Vagina (tissue), 2 donors: ENCODE measurements around the gene IFNLR1. TPM values are rescaled to one million over a fixed set of nuclear protein-coding genes. Genes with fewer than 3 reads are reported as not detected.

Experiments
- DNase-seq, 2 donors: peaks; one replicate each; pipeline ENCODE4 v3.0.0-alpha.2; 2017; ENCODE audit errors: extremely low spot score in 2 of 2
- H3K27ac ChIP-seq: fragments of 200-600 bp; sonication (generic); one replicate; pipeline ENCODE4 v1.5.1; 2019
- H3K27me3 ChIP-seq: fragments of 200-600 bp; sonication (generic); one replicate; pipeline ENCODE4 v1.5.1; 2019
- H3K36me3 ChIP-seq, 2 donors: fragments of 200-600 bp; sonication (generic); one replicate each; pipeline ENCODE4 v1.5.1; 2017 to 2019
- H3K4me1 ChIP-seq: fragments of 200-600 bp; sonication (generic); one replicate; pipeline ENCODE4 v1.5.1; 2019
- H3K4me3 ChIP-seq, 2 donors: fragments of 200-600 bp; sonication (generic); 1 replicate in 1 of 2; 2 replicates in 1 of 2; pipeline ENCODE4 v1.5.1; 2016 to 2019
- H3K9me3 ChIP-seq: fragments of 200-600 bp; sonication (generic); one replicate; pipeline ENCODE4 v1.5.1; 2019
- CTCF ChIP-seq, 3 experiments: fragments of 450-650 bp in 2 of 3; fragments of 200-600 bp in 1 of 3; sonication (generic) in 1 of 3; IDR thresholded peaks; one replicate each; pipeline ENCODE4 v1.5.1; 2017 to 2019; ENCODE audit warnings: antibody characterized with exemption in 3 of 3, mild to moderate bottlenecking in 2 of 3, moderate library complexity in 2 of 3
- POLR2A ChIP-seq, 2 donors: fragments of 450-650 bp; IDR thresholded peaks; one replicate each; pipeline ENCODE4 v1.6.1; 2017; ENCODE audit warnings: antibody characterized with exemption in 2 of 2, mild to moderate bottlenecking in 2 of 2, moderate library complexity in 2 of 2
- POLR2AphosphoS5 ChIP-seq, 2 donors: sonication (generic); formaldehyde crosslinking; IDR thresholded peaks; one replicate each; pipeline ENCODE4 v1.9.0; 2017; ENCODE audit warnings: antibody characterized with exemption in 2 of 2, mild to moderate bottlenecking in 2 of 2, low read depth in 1 of 2; ENCODE audit not compliant: insufficient read depth in 1 of 2
- intact Hi-C: fragments of 100-400 bp; cut with DNase I; formaldehyde crosslinking; loops from one replicate; pipeline ENCODE4 v1.15.1; 2023
- total RNA-seq: library from RNA; depleted of rRNA; stranded (reverse); fragments of >200 nt; gene quantifications from one replicate; pipeline ENCODE4 v1.2.3, GENCODE V29; 2016

IFNLR1 gene
- total RNA-seq, 1 donor from 2014 or later = 1.7 TPM

- no peak overlapping the region for H3K4me3 ChIP-seq
- no peaks in the 10 kb centered on the region for H3K9me3 ChIP-seq
- H3K4me1 ChIP-seq = peaks cover 39% of the 10 kb centered on the region
- TF ChIP-seq POLR2AphosphoS5 (IDR thresholded peaks at IDR 0.05; ENCODE audit: insufficient read depth in 1 of 2, low read depth in 1 of 2) (peak in 1 of 2 donors; percentile 24), POLR2A (IDR thresholded peaks at IDR 0.05) (no peak)
- no peaks in the 10 kb centered on the region for H3K36me3 ChIP-seq
- H3K27me3 ChIP-seq = no peaks in the 10 kb centered on the region
- intact Hi-C loops = no loop called here
- no peak for DNase-seq
- H3K27ac ChIP-seq = no peak overlapping the region
Observed at GRCh38 chr1:24108334-24109165, 78.5 kb downstream of the IFNLR1 start.

GRCh38 chr1:24107462-24108138 lies 79.5 kb downstream of the IFNLR1 start:
- TF ChIP-seq CTCF (IDR thresholded peaks at IDR 0.05) (no peak), POLR2A (IDR thresholded peaks at IDR 0.05) (no peak), POLR2AphosphoS5 (IDR thresholded peaks at IDR 0.05; ENCODE audit: insufficient read depth in 1 of 2, low read depth in 1 of 2) (no peak)
- peaks cover 36% of the 10 kb centered on the region for H3K4me1 ChIP-seq
- intact Hi-C loops = no loop called here
- no peaks in the 10 kb centered on the region for H3K36me3 ChIP-seq
- no peak overlapping the region for H3K27ac ChIP-seq
- no peak overlapping the region for H3K4me3 ChIP-seq
- no peaks in the 10 kb centered on the region for H3K27me3 ChIP-seq
- DNase-seq = no peak
- H3K9me3 ChIP-seq = no peaks in the 10 kb centered on the region

GRCh38 chr1:24105368-24106160 lies 81.5 kb downstream of the IFNLR1 start:
- TF ChIP-seq POLR2A (IDR thresholded peaks at IDR 0.05) (no peak), POLR2AphosphoS5 (IDR thresholded peaks at IDR 0.05; ENCODE audit: insufficient read depth in 1 of 2, low read depth in 1 of 2) (no peak), CTCF (IDR thresholded peaks at IDR 0.05) (no peak)
- H3K27ac ChIP-seq = no peak overlapping the region
- H3K36me3 ChIP-seq = no peaks in the 10 kb centered on the region
- no peak overlapping the region for H3K4me3 ChIP-seq
- no peaks in the 10 kb centered on the region for H3K9me3 ChIP-seq
- peaks cover 16% of the 10 kb centered on the region for H3K4me1 ChIP-seq
- H3K27me3 ChIP-seq = no peaks in the 10 kb centered on the region
- DNase-seq = no peak
- intact Hi-C loops = no loop called here

GRCh38 chr1:24104854-24105253 lies 82.2 kb downstream of the IFNLR1 start:
- H3K4me3 ChIP-seq = no peak overlapping the region
- DNase-seq = no peak
- no peaks in the 10 kb centered on the region for H3K9me3 ChIP-seq
- H3K4me1 ChIP-seq = peaks cover 13% of the 10 kb centered on the region
- H3K27me3 ChIP-seq = no peaks in the 10 kb centered on the region
- TF ChIP-seq POLR2AphosphoS5 (IDR thresholded peaks at IDR 0.05; ENCODE audit: insufficient read depth in 1 of 2, low read depth in 1 of 2) (no peak), POLR2A (IDR thresholded peaks at IDR 0.05) (no peak), CTCF (IDR thresholded peaks at IDR 0.05) (no peak)
- H3K27ac ChIP-seq = no peak overlapping the region
- intact Hi-C loops = no loop called here
- no peaks in the 10 kb centered on the region for H3K36me3 ChIP-seq

Other genes with a start within 250 kb of the IFNLR1 start
- 92.8 TPM for gene PNRC2, start 227.5 kb downstream of the IFNLR1 start, total RNA-seq
- 72.4 TPM for gene SRSF10, start 207.0 kb downstream of the IFNLR1 start, total RNA-seq
- gene MYOM3, start 75.2 kb downstream of the IFNLR1 start, total RNA-seq = 0.25 TPM
- 4.2 TPM for gene IL22RA1, start 44.1 kb downstream of the IFNLR1 start, total RNA-seq
- 58.7 TPM for gene GRHL3, start 132.1 kb upstream of the IFNLR1 start, total RNA-seq
- gene STPG1, start 226.5 kb upstream of the IFNLR1 start, total RNA-seq = 4.2 TPM
- 21.1 TPM for gene NIPAL3, start 228.5 kb upstream of the IFNLR1 start, total RNA-seq